PFSK-1 (cell line): ENCODE data around the gene C1QTNF3.

Source experiments
- FOXP2 ChIP-seq: optimal IDR thresholded peaks from 2 replicates; pipeline ENCODE3; 2011; ENCODE audit warnings: borderline replicate concordance, control low read depth, inconsistent platforms; ENCODE audit not compliant: insufficient read depth; ENCODE audit errors: extremely low read length, extremely low read depth
- POLR2AphosphoS5 ChIP-seq: IDR thresholded peaks from 2 replicates; pipeline ENCODE4 v1.6.1; 2012; ENCODE audit warnings: low read depth, mild to moderate bottlenecking, control low read depth, low read length, moderate library complexity
- REST ChIP-seq, 2 experiments: IDR thresholded peaks; 2 replicates each; pipeline versions ENCODE4 v1.6.1 to v1.8.0; 2011 to 2012; ENCODE audit warnings: low read depth in 2 of 2, low read length in 2 of 2, control low read depth in 1 of 2, inconsistent platforms in 1 of 2, mild to moderate bottlenecking in 1 of 2, moderate library complexity in 1 of 2; ENCODE audit not compliant: insufficient read depth in 1 of 2

C1QTNF3 gene

GRCh38 chr5:33968211-33969005 lies 74.6 kb downstream of the C1QTNF3 start:
- TF ChIP-seq FOXP2 (no peak), POLR2AphosphoS5 (no peak), REST (IDR thresholded peaks at IDR 0.05; ENCODE audit: insufficient read depth in 1 of 2, low read depth in 2 of 2, low read length in 2 of 2) (no peak)
